ENCODE measurements around the gene SPATS2. TPM values are rescaled to one million over a fixed set of nuclear protein-coding genes. Genes with fewer than 3 reads are reported as not detected.

Gene SPATS2
- total and polyA plus RNA-seq, 4 donors, result 5.5 to 29.8 (median 15.4) TPM

DNA sequence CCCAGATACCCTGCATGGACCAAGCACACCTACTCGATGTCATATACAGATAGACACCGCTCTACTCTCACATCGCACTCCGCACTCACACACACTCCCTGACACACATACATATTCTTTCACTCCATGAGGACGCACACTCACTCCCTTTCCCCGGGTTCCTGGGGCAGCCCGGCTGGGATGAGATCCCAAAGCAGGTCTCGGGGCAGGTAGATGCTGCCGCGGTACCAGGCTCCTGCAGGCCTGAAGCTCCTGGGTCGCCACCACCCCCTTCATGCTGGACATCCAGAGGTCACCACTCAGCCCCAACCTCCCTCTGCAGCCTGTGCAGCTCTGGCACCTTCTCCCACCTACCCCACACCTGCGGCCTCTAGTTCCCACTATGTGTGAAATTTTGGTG is 32.6 kb upstream of the SPATS2 start:
- Histone ChIP-seq H3K4me3 (ENCODE audit: low read length in 2 of 2) (no peak overlapping the region), H3K4me1 (ENCODE audit: control insufficient read depth in 1 of 2, insufficient read depth in 2 of 2, low read length in 2 of 2) (no peaks in the 10 kb centered on the region), H3K27me3 (ENCODE audit: control insufficient read depth in 1 of 2, insufficient read depth in 2 of 2, low read length in 1 of 2) (no peaks in the 10 kb centered on the region), H3K9me3 (ENCODE audit: control insufficient read depth, low read length) (no peaks in the 10 kb centered on the region), H3K27ac (ENCODE audit: low read depth in 1 of 2, low read length in 2 of 2) (no peak overlapping the region), H3K36me3 (ENCODE audit: control insufficient read depth in 1 of 2, insufficient read depth in 2 of 2, low read length in 1 of 2) (no peaks in the 10 kb centered on the region)
- intact Hi-C loops (cut with DNase I), result loop anchor here in 1 of 2 donors (5.0 kb wide), 1 partner anchor 47 kb away; no protein-coding TSS in a partner anchor
- 87 to 88% methylated on average over 12 of the region's 12 CpGs for WGBS, 2 donors
- DNase-seq (no peak), ATAC-seq (ENCODE audit: low FRiP score) (no peak)

DNA sequence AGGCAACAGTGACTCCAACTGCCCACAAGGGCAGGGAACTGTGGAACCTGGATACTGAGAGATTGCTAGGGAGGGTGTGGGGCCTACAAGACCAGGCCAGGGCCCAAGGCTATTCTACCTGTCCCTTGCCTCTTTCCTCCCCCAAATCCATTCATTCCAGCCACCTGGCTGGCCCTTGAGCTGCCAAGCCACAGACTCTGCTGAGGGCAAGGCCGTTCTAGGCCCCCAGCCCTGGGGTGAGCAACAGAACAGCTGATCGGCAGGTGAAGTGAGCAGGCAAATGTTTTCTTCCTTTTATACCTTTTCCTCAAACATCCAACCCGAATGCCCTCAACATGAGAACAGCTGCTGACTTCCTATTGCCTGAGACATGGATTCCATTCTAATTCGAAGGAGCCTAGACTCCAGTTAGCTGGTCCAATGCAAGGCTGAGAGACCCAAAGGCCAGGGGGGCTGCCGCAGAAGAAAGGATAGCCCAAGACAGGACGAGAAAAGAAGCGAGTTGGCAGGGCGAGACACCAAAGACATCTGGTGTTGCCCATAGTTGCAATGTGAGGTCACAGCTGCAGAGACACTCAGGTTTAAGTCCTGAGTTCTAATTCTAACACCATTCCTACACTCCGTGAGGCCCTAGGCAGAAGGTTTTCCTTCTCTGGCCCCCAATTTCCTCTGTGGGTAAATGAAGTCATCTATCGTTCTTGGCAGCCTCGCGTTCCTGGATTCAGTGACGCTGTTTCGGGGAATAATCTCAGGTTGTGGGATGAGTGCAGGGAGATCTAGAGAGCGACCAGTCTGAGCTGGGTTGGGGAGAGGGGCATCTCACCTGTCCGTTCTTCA is 31.9 kb upstream of the SPATS2 start:
- H3K4me3 ChIP-seq (ENCODE audit: low read length in 2 of 2), result no peak overlapping the region
- intact Hi-C loops (cut with DNase I), result no loop called here
- no peaks in the 10 kb centered on the region for H3K9me3 ChIP-seq (ENCODE audit: control insufficient read depth, low read length)
- no peak overlapping the region for H3K27ac ChIP-seq (ENCODE audit: low read depth in 1 of 2, low read length in 2 of 2)
- H3K36me3 ChIP-seq (ENCODE audit: control insufficient read depth in 1 of 2, insufficient read depth in 2 of 2, low read length in 1 of 2), result no peaks in the 10 kb centered on the region
- H3K27me3 ChIP-seq (ENCODE audit: control insufficient read depth in 1 of 2, insufficient read depth in 2 of 2, low read length in 1 of 2), result no peaks in the 10 kb centered on the region
- H3K4me1 ChIP-seq (ENCODE audit: control insufficient read depth in 1 of 2, insufficient read depth in 2 of 2, low read length in 2 of 2), result no peaks in the 10 kb centered on the region
- DNase-seq, result peak in 1 of 2 donors; percentile 36
- ATAC-seq (ENCODE audit: low FRiP score), result no peak
- 66 to 71% methylated on average over 16 of the region's 16 CpGs for WGBS, 2 donors

DNA sequence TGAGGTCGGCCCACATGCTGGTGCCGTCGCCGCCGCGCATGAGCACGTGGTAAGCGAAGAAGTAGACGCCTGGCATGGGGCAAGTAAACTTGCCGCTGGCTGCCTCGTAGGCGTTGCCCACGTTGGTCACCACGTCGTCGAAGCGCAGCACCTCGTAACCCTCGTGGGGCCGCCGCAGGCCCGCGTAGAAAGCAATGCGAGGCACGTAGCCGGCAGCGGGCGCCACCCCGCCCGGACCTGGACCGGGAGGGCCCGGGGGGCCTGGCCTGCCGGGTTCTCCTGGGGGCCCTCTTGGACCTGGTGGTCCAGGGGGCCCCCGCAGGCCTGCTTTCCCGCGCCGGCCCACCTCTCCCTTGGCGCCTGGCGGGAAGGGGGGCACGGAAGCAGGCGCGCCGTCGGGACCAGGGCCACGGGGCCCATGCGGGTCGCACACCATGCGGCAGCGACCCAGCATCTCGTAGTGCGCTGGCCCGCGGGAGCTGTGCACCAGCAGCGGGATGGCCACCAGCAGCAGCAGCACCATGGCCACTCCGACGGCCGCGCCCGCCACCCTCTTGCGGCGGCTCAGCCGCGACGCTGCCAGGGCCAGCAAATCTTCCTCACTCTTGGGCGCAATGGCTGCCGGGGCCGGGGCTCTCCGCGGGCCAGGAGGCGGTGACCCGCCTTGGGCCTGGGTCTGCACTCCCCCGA is 31.2 kb upstream of the SPATS2 start:
- Histone ChIP-seq H3K4me3 (ENCODE audit: low read length in 2 of 2) (no peak overlapping the region), H3K4me1 (ENCODE audit: control insufficient read depth in 1 of 2, insufficient read depth in 2 of 2, low read length in 2 of 2) (no peaks in the 10 kb centered on the region), H3K27ac (ENCODE audit: low read depth in 1 of 2, low read length in 2 of 2) (no peak overlapping the region), H3K36me3 (ENCODE audit: control insufficient read depth in 1 of 2, insufficient read depth in 2 of 2, low read length in 1 of 2) (no peaks in the 10 kb centered on the region), H3K9me3 (ENCODE audit: control insufficient read depth, low read length) (no peaks in the 10 kb centered on the region), H3K27me3 (ENCODE audit: control insufficient read depth in 1 of 2, insufficient read depth in 2 of 2, low read length in 1 of 2) (no peaks in the 10 kb centered on the region)
- 18 to 23% methylated on average over 52 to 72 of the region's 72 CpGs for WGBS, 2 donors
- DNase-seq (peak in 1 of 2 donors; percentile 71), ATAC-seq (ENCODE audit: low FRiP score) (no peak)
- intact Hi-C loops (cut with DNase I), result loop anchor here in 1 of 2 donors (2.0 kb wide), 1 partner anchor 47 kb away; no protein-coding TSS in a partner anchor

DNA sequence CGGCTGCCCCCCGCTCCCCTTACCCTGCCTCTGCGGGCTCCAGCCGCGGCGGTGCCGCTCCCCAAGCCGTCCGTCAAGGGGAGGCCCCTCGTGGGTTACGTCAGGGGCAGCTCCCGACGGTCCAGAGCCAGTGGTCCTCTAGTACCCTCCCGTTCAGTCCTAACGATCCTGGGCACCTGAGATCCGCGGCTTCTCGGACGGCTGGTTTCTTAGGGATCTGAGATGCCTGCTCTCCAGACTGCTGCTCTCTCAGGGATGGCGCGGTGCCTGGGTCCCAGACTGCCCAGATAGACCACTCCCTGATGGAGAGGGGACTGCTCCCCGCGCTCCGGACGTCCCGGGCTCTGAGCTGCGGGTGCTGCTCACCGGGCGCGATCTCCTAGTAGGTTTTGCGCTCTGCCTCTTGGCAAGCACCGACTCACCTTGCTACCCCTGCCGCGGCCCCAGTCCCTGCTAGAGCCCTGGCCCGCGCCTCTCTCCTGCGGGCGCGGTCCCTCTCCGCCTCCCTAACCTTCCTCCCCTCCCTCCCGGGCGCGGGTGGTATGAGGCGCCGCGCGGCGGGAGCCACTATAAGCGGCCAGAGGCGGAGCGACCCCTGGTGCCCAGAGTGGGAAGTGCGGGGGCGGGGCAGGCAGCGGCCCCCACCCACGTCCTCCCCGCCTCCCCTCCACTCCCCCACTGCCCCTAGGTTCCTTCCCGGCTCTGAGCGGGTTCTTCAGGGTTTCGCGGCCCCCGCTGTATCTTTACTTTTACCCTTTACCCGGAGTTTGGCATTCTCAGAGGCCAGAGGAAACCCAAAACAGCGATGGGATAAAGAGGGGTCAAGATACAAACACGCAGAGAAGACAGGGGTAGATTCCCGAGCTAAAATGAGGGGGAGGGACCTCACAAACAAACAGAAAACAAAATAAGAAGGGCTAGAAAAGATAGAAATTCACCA is 30.3 kb upstream of the SPATS2 start, which contains the start of gene C1QL4:
Gene C1QL4, minus strand, starts transcription at position 544 of the 940 bp plus-strand sequence. CDS start 711 bp downstream, outside the sequence.
- DNase-seq, result peak; percentile 85 to 96
- Histone ChIP-seq H3K27me3 (ENCODE audit: control insufficient read depth in 1 of 2, insufficient read depth in 2 of 2, low read length in 1 of 2) (no peaks in the 10 kb centered on the region), H3K4me1 (ENCODE audit: control insufficient read depth in 1 of 2, insufficient read depth in 2 of 2, low read length in 2 of 2) (no peaks in the 10 kb centered on the region), H3K4me3 (ENCODE audit: low read length in 2 of 2) (peak within 1 kb of the TSS in 1 of 2 donors; percentile 31), H3K36me3 (ENCODE audit: control insufficient read depth in 1 of 2, insufficient read depth in 2 of 2, low read length in 1 of 2) (no peaks in the 10 kb centered on the region), H3K9me3 (ENCODE audit: control insufficient read depth, low read length) (no peaks in the 10 kb centered on the region), H3K27ac (ENCODE audit: low read depth in 1 of 2, low read length in 2 of 2) (no peak within 1 kb of the TSS)
- intact Hi-C loops (cut with DNase I), result loop anchor here in 1 of 2 donors (2.0 kb wide), 1 partner anchor 48 kb away; no protein-coding TSS in a partner anchor
- 2% methylated on average over 45 to 65 of the region's 65 CpGs for WGBS, 2 donors
- ATAC-seq (ENCODE audit: low FRiP score), result peak; percentile 91

DNA sequence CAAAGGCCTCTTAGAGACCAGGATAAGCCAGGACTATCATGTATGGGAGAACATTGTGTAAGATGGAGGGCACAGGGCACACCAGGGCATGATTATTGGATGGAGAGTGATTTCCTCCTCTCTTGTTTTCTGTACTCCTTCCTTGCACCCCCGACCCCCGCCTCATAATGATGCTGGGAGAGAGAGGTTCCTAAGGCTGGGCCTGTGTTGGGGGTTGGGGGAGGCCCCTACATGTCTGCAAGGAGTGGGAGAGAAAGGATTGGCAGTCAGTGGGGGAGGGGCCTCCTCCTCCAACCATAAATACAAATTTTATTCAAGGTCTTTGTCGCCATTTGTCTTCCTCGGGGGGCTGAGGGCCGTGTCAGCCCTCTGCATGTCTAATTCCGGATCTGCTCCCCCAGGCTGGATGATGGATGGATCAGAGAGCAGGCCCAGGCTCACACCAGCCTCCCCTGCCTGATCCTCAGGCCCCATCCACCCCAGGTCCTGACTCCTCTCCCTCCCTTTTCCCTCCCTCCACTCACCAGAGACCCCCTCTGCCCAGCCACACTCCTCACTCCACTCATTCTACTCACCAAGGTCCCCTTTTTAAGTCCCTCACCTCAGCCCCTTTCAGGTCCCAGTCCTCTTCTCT is 28.3 kb upstream of the SPATS2 start:
- Histone ChIP-seq H3K4me3 (ENCODE audit: low read length in 2 of 2) (no peak overlapping the region), H3K4me1 (ENCODE audit: control insufficient read depth in 1 of 2, insufficient read depth in 2 of 2, low read length in 2 of 2) (no peaks in the 10 kb centered on the region), H3K36me3 (ENCODE audit: control insufficient read depth in 1 of 2, insufficient read depth in 2 of 2, low read length in 1 of 2) (no peaks in the 10 kb centered on the region), H3K27ac (ENCODE audit: low read depth in 1 of 2, low read length in 2 of 2) (no peak overlapping the region), H3K27me3 (ENCODE audit: control insufficient read depth in 1 of 2, insufficient read depth in 2 of 2, low read length in 1 of 2) (no peaks in the 10 kb centered on the region), H3K9me3 (ENCODE audit: control insufficient read depth, low read length) (no peaks in the 10 kb centered on the region)
- ATAC-seq (ENCODE audit: low FRiP score), result no peak
- peak in 1 of 2 donors; percentile 51 for DNase-seq
- 84 to 94% methylated on average over 6 of the region's 6 CpGs for WGBS, 2 donors
- intact Hi-C loops (cut with DNase I), result no loop called here

DNA sequence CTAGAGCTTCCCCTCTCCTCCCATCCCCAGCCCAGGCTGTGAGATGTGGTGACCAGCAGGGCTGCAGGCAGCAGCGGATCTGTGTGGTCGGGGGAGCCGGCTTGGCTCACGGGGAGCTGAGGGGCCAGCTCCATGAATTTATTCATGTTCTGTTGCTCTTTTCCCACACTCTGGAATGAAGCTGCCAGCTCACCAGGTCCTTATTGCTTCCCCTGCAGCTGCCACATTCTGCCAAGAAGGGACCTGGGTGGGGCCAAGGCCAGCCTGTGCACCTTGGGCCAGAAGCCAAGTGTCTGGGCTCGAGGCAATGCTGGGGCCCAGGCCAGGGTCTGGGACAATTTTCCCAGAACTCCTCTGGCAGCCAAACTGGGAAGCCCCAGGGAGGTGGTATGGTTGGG is 27.8 kb upstream of the SPATS2 start:
- no peaks in the 10 kb centered on the region for H3K36me3 ChIP-seq (ENCODE audit: control insufficient read depth in 1 of 2, insufficient read depth in 2 of 2, low read length in 1 of 2)
- no peak overlapping the region for H3K4me3 ChIP-seq (ENCODE audit: low read length in 2 of 2)
- H3K9me3 ChIP-seq (ENCODE audit: control insufficient read depth, low read length), result no peaks in the 10 kb centered on the region
- ATAC-seq (ENCODE audit: low FRiP score) (no peak), DNase-seq (peak in 1 of 2 donors; percentile 36)
- intact Hi-C loops (cut with DNase I), result no loop called here
- no peaks in the 10 kb centered on the region for H3K4me1 ChIP-seq (ENCODE audit: control insufficient read depth in 1 of 2, insufficient read depth in 2 of 2, low read length in 2 of 2)
- H3K27ac ChIP-seq (ENCODE audit: low read depth in 1 of 2, low read length in 2 of 2), result no peak overlapping the region
- no peaks in the 10 kb centered on the region for H3K27me3 ChIP-seq (ENCODE audit: control insufficient read depth in 1 of 2, insufficient read depth in 2 of 2, low read length in 1 of 2)
- WGBS, 2 donors, result 58 to 61% methylated on average over 5 of the region's 5 CpGs

DNA sequence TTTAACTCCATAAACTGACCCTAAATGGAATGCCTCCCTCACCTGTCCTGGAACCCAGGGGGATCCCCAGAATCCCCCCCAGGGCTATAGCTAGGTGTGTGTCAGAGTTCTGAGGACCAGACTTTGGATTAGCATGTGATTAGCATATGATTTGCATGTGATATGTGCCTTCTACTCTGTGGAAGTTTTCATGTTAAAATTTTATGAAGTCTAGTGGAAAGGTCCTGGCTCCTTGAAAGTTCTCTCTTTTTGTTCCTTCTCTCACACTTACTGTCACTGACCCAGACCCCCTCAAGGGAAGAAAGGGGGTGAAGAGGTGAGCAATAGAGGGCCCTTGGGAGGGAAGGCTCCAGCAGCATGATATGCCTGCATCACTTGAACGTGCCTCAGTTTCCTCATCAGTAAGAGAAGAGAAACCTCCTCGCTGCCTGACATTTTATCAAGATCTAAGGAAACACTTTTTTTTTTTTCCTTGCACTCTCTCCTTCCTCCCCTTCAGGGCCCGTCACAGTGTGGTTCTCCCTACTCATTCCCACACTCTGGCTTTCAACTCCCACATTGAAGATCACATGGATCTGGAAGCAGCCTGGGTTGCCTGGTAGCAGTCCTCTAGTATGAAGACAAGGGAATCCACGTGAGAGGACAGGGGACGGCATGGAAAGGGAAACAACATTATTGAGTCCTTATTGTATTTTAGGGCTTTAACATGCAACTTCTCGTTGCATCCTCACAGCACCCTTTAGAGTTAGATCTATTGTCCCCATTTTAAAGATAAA is 27.0 kb upstream of the SPATS2 start:
- no peak for DNase-seq
- H3K4me1 ChIP-seq (ENCODE audit: control insufficient read depth in 1 of 2, insufficient read depth in 2 of 2, low read length in 2 of 2), result no peaks in the 10 kb centered on the region

More for the DNA sequence above, 27.0 kb upstream of the SPATS2 start:
- intact Hi-C loops (cut with DNase I), result no loop called here
- no peaks in the 10 kb centered on the region for H3K36me3 ChIP-seq (ENCODE audit: control insufficient read depth in 1 of 2, insufficient read depth in 2 of 2, low read length in 1 of 2)
- no peak overlapping the region for H3K27ac ChIP-seq (ENCODE audit: low read depth in 1 of 2, low read length in 2 of 2)
- no peaks in the 10 kb centered on the region for H3K27me3 ChIP-seq (ENCODE audit: control insufficient read depth in 1 of 2, insufficient read depth in 2 of 2, low read length in 1 of 2)
- ATAC-seq (ENCODE audit: low FRiP score), result no peak
- H3K9me3 ChIP-seq (ENCODE audit: control insufficient read depth, low read length), result no peaks in the 10 kb centered on the region
- H3K4me3 ChIP-seq (ENCODE audit: low read length in 2 of 2), result no peak overlapping the region
- WGBS, 2 donors, result 79 to 88% methylated on average over 6 of the region's 6 CpGs

Data from aorta (tissue), 5 donors.